GM21723 (cell line): Measurements from ENCODE around the gene DPH5.
"Not testable (repeated sequence)": the region's sequence is repeated elsewhere in the genome, so short reads cannot be mapped to it uniquely, and the experiment has no call there.

ENCODE experiments used
- ATAC-seq: cut with Tn5 transposase; IDR thresholded peaks from one replicate; pipeline ENCODE4 v1.9.1; 2021; ENCODE audit warnings: mild to moderate bottlenecking, moderate library complexity; ENCODE audit not compliant: unreplicated experiment

Gene DPH5

DNA sequence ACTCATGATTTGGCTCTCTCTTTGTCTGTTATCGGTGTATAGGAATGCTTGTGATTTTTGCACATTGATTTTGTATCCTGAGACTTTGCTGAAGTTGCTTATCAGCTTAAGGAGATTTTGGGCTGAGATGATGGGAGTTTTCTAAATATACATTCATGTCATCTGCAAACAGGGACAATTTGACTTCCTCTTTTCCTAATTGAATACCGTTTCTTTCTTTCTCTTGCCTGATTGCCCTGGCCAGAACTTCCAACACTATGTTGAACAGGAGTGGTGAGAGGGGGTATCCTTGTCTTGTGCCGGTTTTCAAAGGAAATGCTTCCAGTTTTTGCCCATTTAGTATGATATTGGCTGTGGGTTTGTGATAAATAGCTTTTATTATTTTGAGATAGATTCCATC lies 79.5 kb downstream of the DPH5 start:
- ATAC-seq = not testable (repeated sequence)

DNA sequence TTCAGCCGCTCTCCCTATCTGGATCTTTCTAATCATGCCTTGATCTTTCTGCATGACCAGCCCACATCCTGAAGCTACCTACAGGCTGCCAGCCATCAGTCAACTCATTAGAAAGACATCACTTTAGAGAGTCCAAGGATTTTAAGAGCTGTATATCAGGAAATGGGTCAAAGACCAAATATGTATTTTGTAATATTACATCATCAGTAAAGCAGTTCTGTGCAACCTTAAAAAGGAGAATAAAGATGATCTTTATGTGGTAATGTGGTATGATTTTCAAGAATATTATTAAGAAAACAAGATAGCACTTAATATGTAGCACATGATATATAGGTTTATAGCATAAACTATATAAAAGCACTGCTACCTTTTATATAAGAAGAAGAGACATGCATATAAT lies 82.1 kb downstream of the DPH5 start:
- no peak for ATAC-seq

DNA sequence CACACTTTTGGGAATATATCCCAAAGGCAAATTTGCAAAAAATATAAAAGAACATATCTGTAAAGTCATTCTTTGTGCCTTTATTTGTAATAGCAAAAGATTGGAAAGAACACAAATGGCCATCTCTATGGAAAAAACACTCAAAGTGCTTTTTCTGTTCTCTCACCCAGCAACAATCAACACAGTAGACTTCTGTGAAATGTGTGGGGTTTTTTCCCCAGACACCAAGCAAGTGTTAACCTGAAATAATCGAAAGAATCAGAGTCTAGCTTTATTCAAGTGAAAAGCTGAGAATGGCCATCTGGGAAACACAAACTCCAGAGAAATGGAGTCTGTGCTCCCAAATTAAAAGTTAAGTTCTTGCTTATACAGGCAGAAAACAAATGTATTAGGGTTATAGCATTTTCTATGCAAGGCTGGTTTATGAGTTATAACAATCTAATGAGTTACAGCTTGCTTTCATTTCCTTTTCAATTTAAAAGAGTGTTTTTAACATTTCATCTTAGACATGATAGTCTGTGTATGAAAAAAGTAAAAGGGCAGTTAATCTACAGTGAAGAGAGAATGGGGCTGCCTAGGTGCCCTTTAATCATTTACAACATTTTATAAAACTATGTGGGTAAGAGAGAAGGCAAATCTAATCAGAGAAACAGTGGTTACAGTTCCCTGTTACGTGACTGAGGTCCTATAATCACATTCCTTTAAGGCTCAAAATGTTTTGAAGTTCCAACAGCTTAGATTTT lies 83.1 kb downstream of the DPH5 start:
- no peak for ATAC-seq

DNA sequence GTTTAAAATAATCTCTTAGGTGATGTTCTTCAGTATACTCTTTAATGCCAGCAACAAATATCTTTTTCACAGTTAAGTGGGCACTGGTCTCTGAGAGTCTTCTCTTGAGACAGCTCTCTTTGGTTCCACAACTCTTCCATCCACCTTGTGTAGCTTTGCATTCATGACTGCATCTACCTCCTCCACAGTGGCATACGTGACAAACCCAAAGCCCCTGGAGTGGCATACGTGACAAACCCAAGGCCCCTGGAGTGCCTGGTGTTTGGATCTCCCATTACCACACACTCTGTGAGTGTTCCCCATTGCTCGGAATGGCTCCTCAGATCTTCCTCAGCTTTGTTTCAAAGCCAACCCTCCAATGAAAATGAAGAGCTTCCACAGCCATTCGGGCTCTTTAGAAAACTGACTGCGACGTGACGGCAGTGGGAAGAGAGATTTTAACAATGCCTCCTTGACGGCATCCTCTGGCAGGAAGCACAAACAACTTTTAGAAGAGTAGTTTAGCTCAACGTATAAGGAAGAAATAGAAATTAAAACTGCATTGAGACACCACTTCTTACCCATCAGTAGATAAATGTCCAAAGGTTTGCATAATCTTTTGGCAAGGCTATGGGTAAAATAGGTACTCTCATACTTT lies 83.9 kb downstream of the DPH5 start:
- ATAC-seq = no peak

DNA sequence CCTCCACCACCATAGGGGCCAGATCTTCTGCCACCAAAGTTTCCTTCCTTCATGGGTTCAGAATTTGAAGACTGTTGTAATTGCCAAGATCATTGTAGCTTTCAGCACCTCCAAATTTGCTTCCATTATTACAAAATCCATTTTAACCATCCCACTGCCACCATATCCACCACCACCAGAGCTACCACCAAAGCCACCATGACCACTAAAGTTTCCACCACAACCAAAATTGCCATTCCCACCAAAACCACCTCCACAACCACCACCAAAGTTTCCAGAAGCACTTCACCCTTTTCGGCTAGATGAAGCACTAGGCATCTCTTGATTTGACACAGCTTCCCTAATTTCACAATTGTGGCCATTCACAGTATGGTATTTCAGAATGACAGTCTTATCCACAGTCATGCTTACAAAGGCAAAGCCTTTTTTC lies 84.5 kb downstream of the DPH5 start:
- no peak for ATAC-seq
